Measurements from ENCODE around the gene OTUD1. TPM values are rescaled to one million over a fixed set of nuclear protein-coding genes. Genes with fewer than 3 reads are reported as not detected.

Gene OTUD1
- total RNA-seq, 1 donor from 2014 or later, result 13.7 TPM

GRCh38 chr10:23439961-23440889 is 1.4 kb downstream of the OTUD1 start:
- no peak for DNase-seq (ENCODE audit: low read depth)
- Histone ChIP-seq H3K4me3 (ENCODE audit: low read depth, low read length) (peak overlapping the region; percentile 71), H3K27me3 (ENCODE audit: control insufficient read depth, insufficient read depth, low read length) (no peaks in the 10 kb centered on the region), H3K36me3 (ENCODE audit: control insufficient read depth, insufficient read depth, low read length) (no peaks in the 10 kb centered on the region)
- no peak for TF ChIP-seq CTCF (IDR thresholded peaks at IDR 0.05; ENCODE audit: insufficient read depth, low read length, poor library complexity, severe bottlenecking)

GRCh38 chr10:23441251-23441650 is 2.4 kb downstream of the OTUD1 start:
- DNase-seq (ENCODE audit: low read depth), result no peak
- H3K36me3 ChIP-seq (ENCODE audit: control insufficient read depth, insufficient read depth, low read length), result no peaks in the 10 kb centered on the region
- no peaks in the 10 kb centered on the region for H3K27me3 ChIP-seq (ENCODE audit: control insufficient read depth, insufficient read depth, low read length)
- TF ChIP-seq CTCF (IDR thresholded peaks at IDR 0.05; ENCODE audit: insufficient read depth, low read length, poor library complexity, severe bottlenecking), result no peak
- H3K4me3 ChIP-seq (ENCODE audit: low read depth, low read length), result peak overlapping the region; percentile 71

GRCh38 chr10:23442936-23443335 is 4.1 kb downstream of the OTUD1 start:
- TF ChIP-seq CTCF (IDR thresholded peaks at IDR 0.05; ENCODE audit: insufficient read depth, low read length, poor library complexity, severe bottlenecking), result no peak
- H3K27me3 ChIP-seq (ENCODE audit: control insufficient read depth, insufficient read depth, low read length), result no peaks in the 10 kb centered on the region
- DNase-seq (ENCODE audit: low read depth), result no peak
- peak overlapping the region; percentile 71 for H3K4me3 ChIP-seq (ENCODE audit: low read depth, low read length)
- H3K36me3 ChIP-seq (ENCODE audit: control insufficient read depth, insufficient read depth, low read length), result no peaks in the 10 kb centered on the region

- no peak overlapping the region for H3K4me3 ChIP-seq (ENCODE audit: low read depth, low read length)
- no peaks in the 10 kb centered on the region for H3K27me3 ChIP-seq (ENCODE audit: control insufficient read depth, insufficient read depth, low read length)
- no peak for DNase-seq (ENCODE audit: low read depth)
- no peaks in the 10 kb centered on the region for H3K36me3 ChIP-seq (ENCODE audit: control insufficient read depth, insufficient read depth, low read length)
- TF ChIP-seq CTCF (IDR thresholded peaks at IDR 0.05; ENCODE audit: insufficient read depth, low read length, poor library complexity, severe bottlenecking), result no peak
Observed at GRCh38 chr10:23445591-23445990, 6.7 kb downstream of the OTUD1 start.

GRCh38 chr10:23448323-23448722 is 9.4 kb downstream of the OTUD1 start:
- no peak for TF ChIP-seq CTCF (IDR thresholded peaks at IDR 0.05; ENCODE audit: insufficient read depth, low read length, poor library complexity, severe bottlenecking)
- no peaks in the 10 kb centered on the region for H3K36me3 ChIP-seq (ENCODE audit: control insufficient read depth, insufficient read depth, low read length)
- H3K4me3 ChIP-seq (ENCODE audit: low read depth, low read length), result no peak overlapping the region
- DNase-seq (ENCODE audit: low read depth), result no peak
- H3K27me3 ChIP-seq (ENCODE audit: control insufficient read depth, insufficient read depth, low read length), result no peaks in the 10 kb centered on the region
